AG10803 (cell line): Measurements from ENCODE around the gene ZC3H8.

Source experiments
- DNase-seq: peaks from one replicate; pipeline ENCODE4 v3.0.0; 2010; ENCODE audit warnings: low read depth
- H3K4me3 ChIP-seq: 2 replicates; pipeline ENCODE4 v1.5.1; 2011; ENCODE audit warnings: mild to moderate bottlenecking, low read length, control low read depth
- CTCF ChIP-seq: conservative IDR thresholded peaks from 2 replicates; pipeline ENCODE4 v1.5.1; 2011; ENCODE audit warnings: mild to moderate bottlenecking, low read length, control low read depth, inconsistent platforms

Gene ZC3H8

GRCh38 chr2:112259509-112260294 lies 4.9 kb upstream of the ZC3H8 start:
- DNase-seq = peak; percentile 74
- peak; percentile 100 for TF ChIP-seq CTCF
- H3K4me3 ChIP-seq = no peak overlapping the region

- no peak overlapping the region for H3K4me3 ChIP-seq
- no peak for TF ChIP-seq CTCF
- DNase-seq = no peak
Observed at GRCh38 chr2:112257575-112257974, 2.7 kb upstream of the ZC3H8 start.

GRCh38 chr2:112256654-112257053 lies 1.8 kb upstream of the ZC3H8 start:
- TF ChIP-seq CTCF = no peak
- DNase-seq = no peak
- no peak overlapping the region for H3K4me3 ChIP-seq

- DNase-seq = no peak
- TF ChIP-seq CTCF = no peak
- H3K4me3 ChIP-seq = no peak overlapping the region
Observed at GRCh38 chr2:112255875-112256274, 1.0 kb upstream of the ZC3H8 start.

- DNase-seq = no peak
- no peak overlapping the region for H3K4me3 ChIP-seq
- TF ChIP-seq CTCF = no peak
Observed at GRCh38 chr2:112253261-112253815, 1.5 kb downstream of the ZC3H8 start.

GRCh38 chr2:112251271-112251670 lies 3.6 kb downstream of the ZC3H8 start:
- peak; percentile 16 for DNase-seq
- no peak overlapping the region for H3K4me3 ChIP-seq
- TF ChIP-seq CTCF = no peak

- DNase-seq = no peak
- no peak overlapping the region for H3K4me3 ChIP-seq
- no peak for TF ChIP-seq CTCF
Observed at GRCh38 chr2:112244854-112245253, 10.0 kb downstream of the ZC3H8 start.
